ENCODE measurements around the gene ECI2.
"Not testable (repeated sequence)": the region's sequence is repeated elsewhere in the genome, so short reads cannot be mapped to it uniquely, and the experiment has no call there.

ECI2 gene

DNA sequence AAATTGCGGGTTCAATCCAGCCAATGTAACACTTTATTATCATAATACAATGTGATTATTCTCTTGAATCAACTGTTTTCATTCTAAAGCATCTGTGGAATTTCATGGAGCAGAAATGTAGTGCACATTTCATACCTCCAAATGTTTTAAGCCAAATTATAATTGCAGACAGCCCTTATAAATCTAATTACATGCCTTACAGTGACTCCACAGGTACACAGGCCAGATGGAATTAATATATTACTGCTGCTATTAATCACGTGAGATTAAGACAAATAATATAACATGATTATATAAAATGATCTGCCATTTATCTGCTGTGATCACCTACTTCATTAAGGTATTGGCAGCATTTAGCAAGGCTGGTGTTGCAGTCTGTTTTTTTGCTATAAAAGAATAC is 9.7 kb upstream of the ECI2 start:
- FAIRE-seq (no peak), DNase-seq (ENCODE audit: extremely low spot score, insufficient read length, low read depth) (no peak)

DNA sequence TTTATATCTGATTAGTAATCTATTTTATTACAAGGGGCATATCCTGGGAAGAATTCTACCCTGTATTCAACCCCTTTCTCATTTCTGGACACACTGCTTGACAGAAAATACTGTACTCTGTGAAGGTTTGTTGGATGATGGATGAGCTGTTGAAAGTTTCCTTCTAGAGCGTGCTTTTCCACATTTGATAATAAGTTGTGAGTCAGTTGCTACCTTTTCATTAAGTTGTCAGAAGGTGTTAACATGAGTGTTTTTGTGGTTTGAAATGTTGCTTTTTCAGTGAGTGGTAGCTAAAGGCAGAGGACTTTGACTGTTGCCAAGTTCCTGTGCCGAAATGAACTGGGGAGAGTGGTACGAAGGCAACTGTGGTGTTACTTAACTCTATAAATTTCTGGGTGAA is 3.9 kb upstream of the ECI2 start:
- DNase-seq (ENCODE audit: extremely low spot score, insufficient read length, low read depth) = no peak
- no peak for FAIRE-seq

DNA sequence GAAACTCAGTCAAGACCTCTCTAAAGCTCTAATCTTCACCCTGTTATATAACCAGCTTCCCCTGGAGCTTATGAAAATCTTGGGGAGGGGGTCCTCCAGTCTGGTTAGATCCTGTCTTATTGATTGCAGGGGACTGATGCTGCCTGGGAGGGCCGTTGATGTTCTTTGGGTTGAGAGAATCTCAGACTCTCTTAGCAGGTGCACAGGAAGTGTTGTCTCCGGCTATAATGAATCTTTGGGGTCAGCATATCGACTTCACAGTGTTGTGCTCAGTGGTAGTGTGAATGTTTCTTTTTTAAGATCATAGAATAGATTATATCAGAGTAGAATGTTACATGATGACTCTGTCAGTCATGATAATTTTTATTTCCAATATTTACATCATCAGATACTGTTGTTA is 2.8 kb upstream of the ECI2 start:
- FAIRE-seq = no peak
- DNase-seq (ENCODE audit: extremely low spot score, insufficient read length, low read depth) = no peak

DNA sequence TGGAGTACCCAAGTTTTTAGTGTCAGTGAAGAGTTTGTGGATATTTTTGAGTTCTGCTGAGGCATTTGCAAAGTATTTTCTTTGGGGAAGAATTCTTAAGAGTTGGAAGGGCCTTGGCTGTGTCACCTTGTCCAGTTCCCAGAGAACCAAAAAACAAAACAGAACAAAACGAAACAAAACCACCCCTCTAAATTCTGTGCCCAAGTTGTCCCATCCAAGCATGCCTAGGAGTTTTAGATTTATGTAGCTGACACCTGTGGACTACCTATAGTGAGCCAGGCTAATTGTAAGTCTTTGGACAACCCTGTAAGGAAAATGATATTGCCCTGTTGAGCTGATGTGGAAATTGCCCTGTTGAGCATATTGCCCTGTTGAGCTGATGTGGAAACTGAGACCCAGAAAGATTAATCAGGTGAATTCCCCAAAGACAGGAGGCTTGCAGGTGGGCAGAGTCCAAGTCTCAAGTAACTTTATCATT is 1.0 kb upstream of the ECI2 start:
- DNase-seq (ENCODE audit: extremely low spot score, insufficient read length, low read depth) (no peak), FAIRE-seq (no peak)

DNA sequence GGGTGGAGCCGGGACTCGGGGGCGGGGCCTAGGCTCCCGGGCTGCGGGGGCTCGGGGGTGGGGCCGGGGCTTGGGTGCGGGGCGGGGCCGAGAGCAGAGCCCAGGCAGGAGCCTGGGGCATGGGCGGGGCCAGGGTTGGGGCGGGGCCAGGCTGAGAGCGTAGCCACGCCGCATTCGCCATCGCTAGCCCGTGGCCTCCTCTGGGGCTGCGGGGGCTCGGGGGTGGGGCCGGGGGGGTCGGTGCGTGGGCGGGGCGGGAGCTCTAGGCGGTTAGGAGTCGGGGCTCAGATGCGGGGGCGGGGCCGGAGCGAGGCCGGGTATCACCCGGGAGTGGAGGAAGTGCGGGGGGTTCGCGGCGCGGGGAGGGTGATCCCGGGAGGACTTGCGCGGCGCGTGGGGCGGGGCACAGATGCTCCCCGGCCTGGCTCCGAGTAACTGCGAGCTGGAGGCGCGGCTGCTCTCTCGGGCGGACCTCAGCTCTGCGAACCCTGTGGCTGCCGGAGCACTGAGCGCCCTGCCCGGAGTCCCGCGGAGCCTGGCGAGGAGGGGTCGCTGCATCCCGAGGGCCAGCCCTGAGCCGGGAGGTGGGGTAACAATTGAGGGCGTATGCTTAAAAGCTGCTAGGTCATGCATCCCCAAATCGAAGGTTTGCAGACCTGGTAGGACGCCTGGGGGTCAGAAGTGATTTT is 434 bp upstream of the ECI2 start:
- DNase-seq (ENCODE audit: extremely low spot score, insufficient read length, low read depth) (peak; percentile 94), FAIRE-seq (peak; percentile 15)

DNA sequence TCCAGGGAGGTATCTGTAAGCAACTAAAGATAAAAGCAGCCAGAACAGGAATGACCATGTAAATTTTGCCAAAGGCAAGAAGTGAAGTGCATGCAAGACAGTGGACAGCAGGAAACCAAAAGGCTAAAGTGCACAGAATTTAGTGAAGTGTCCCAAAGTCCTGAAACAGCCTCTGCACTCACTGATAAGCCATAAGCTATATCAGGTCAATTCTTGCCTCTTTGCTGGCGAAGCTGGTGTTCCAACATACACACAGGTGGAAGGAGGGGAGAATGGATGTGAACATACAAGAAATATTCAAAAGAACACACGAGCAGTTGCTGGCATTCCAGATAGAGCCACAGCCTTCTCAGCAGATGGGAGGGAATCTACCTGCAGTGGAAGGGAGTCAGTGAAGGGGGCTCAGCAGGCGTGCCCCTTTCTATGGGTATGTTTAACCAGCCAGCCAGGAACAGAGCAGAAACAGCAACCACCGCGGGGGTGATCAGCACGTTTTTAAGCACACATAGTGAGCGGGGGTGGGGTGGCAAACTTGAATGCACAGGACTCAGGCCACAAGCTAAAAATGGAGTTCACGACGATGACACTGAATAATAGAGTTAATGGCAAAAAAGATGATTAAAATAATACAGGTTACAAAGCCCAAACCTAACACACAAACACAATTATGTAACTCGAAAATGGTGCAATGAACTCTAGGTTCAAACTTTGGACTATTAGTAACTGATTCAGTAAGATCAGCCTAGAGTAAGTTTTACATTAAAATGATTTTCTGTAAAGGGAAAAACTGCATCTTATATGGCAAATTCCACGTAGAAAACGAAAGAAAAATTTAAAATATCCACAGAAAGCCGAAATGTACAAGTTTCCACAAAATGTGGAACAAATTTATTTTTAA is 1.2 kb downstream of the ECI2 start:
- FAIRE-seq (no peak), DNase-seq (ENCODE audit: extremely low spot score, insufficient read length, low read depth) (no peak)

DNA sequence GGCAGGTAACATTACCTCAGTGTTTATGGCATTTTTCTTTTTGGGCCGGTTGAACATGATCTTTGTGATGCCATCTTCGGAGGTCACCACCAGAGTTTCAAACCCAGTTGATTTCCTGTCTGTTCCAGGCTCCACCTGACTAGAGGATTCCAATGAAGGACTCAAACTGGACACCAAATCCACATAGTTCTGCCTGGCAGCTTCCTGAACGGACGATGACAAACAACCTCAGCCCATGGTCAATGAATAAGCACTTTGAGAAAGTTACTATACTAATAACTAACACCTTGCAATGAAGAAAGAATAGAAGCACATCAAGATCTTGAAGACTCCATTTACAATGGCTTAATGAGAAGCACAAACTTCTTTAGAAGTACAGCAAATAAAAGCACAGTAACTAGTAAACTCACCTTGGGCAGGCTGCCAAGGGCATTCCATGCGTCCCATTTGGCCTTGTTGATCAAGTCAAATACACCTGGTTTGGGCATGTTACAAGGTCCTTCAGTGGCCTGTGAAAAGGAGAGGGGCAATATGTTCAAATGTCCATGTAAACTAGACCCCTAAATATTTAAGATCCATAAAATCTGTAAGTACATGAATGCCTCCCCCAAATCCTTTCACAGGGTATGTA is 4.9 kb downstream of the ECI2 start:
- DNase-seq (ENCODE audit: extremely low spot score, insufficient read length, low read depth) = no peak
- FAIRE-seq = no peak

DNA sequence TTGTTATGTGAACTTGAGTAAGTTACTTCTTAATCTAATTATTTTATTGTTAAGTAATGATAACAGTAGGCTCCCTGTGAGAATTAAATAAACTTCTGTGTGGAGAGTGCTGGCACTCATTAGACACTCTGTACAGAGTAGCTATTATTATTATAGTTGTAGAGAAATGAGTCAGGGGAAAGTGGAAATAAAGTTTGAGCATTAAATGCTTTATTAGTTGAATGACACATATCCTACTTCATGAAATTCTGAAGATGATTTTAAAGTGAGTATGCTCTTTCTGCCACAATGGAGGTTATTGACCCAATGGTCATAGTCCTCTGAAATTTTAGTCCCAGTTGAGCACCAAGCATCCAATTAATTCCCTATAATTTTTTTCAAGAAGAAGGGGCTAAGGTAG is 5.9 kb downstream of the ECI2 start:
- DNase-seq (ENCODE audit: extremely low spot score, insufficient read length, low read depth) (no peak), FAIRE-seq (no peak)

DNA sequence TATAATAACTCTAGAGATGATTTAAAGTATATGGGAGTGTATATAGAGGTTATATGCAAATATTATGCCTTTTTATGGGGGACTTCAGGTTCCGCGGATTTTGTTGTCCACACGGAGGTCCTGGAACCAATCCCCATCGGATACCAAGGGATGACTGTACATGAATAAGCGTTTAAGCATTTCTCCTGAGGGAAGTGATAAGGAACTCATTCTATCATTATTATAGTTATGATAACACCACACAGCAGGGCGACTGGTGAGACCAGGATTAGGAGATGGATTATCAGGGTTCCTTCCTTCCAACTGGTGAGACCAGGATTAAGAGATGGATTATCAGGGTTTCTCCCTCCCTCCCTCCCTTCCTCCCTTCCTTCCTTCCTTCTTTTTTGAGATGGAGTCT is 6.6 kb downstream of the ECI2 start:
- no peak for FAIRE-seq
- no peak for DNase-seq (ENCODE audit: extremely low spot score, insufficient read length, low read depth)

DNA sequence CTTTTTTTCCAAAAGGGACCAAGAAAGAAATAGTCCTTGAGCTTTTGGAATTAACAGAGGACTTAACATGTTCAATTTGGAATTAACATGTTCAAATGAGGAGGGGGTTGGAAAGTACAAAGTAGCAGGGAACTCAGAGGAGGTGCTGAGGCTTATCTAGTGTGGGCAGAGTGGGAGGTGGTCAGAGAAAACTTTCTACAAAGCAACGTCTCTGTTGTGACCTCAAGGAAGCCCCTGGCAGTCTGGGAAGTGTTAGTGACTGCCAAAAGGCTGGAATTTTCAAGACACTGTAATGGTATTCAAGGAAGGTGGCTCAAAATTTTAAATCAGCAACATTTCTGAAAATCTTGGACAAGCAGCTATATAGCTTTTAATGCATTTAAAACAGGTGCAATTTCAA is 7.3 kb downstream of the ECI2 start:
- no peak for FAIRE-seq

DNA sequence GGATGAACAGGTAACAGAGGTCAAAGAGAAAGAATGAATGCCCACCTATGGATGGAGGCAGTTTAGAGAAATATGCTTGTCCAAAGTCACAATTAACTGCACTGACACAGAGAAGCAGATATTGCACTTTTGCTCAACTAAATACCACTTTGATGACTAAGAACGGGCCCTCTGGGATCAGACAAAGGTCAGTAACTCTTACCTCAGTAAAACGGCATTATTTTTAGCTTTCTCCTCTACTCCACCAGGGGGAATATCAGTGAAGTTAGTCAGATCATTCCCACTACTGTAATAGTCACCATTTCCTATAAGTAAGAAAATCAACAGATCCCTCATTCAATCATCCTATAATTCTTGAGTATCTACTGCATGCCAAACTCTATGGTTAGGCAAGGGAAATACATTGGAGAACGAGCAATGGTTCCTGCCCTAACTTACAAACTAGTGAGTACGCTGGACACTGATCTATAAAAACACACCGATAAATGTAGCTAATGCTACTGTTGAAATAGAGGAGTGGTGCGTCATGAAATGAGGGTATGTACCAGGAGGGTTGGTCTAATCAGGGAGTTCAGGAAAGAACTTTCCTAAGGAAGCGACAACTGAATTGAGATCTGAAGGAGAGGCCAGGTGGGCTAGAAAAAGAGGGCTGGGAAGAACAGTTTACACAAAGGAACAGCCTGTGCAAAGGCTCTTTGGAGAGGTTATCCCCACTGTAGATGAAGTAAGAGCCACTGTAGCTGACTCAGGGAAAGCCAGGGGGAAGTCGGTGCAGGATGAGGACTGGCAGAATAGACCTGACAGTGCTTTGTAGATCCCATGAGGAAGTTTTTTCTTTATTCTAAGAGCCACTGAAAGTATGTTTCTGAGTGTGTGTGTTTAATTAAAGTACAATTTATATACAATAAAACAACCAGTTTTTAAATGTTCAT is 9.2 kb downstream of the ECI2 start:
- FAIRE-seq (no peak), DNase-seq (ENCODE audit: extremely low spot score, insufficient read length, low read depth) (no peak)

More for the DNA sequence above, 7.3 kb downstream of the ECI2 start:
- DNase-seq (ENCODE audit: extremely low spot score, insufficient read length, low read depth) = no peak

DNA sequence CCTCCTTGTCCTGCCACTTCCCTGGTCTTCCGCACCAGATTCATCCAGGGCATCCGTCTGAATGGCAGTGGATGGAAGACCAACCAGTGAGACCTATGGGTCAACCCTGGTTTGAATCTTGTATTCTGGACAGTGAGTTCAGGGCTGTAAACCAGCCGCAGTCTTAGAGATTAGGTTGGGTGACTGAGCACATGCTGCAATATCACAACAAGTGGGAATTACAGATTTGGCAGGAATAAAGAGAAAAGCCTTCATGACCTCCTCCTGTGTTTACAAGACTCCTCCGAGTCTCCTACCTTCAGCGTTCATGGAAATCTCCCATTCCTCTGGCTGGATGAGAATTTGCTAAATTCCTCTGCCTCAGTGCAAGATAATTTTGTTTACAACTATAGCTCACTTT is 9.9 kb downstream of the ECI2 start:
- FAIRE-seq = no peak
- DNase-seq (ENCODE audit: extremely low spot score, insufficient read length, low read depth) = no peak

DNA sequence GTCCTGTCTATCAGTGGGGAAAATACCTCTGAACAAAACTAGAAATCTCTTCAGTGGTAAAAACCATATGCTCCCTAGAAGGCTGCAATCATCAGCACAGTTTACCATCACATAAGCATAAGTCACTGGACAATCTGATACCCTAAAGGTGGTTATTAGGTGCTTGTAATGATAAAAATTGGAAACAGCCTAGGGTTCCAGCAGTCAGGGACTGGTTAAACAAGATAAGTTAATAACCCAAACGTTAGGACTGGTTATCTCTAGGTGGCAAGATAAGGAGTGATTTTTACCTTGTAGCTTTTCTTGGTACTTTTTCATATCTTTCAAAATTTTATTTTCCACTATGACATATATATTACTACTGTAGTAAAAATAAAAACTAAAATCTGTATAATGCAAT is 11.0 kb downstream of the ECI2 start:
- no peak for FAIRE-seq
- DNase-seq (ENCODE audit: extremely low spot score, insufficient read length, low read depth) = no peak

DNA sequence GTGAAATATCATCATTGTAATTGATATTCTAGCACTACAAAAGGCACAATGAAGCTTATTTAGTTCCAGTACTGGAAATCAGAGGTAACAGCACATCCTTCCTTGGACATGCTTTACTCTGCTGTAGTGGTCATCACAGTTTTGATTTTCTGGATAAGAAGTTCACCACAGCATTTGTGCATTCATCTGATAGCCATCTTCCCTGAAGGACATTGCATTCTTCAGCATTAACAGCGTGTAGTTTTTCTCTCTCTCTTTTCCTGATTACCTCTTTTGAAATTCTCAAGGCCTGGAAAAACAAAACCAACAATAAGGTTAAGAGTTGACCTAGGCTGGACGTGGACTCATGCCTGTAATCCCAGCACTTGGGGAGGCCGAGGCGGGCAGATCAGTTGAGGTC is 19.6 kb downstream of the ECI2 start:
- no peak for FAIRE-seq
- DNase-seq (ENCODE audit: extremely low spot score, insufficient read length, low read depth) = no peak

DNA sequence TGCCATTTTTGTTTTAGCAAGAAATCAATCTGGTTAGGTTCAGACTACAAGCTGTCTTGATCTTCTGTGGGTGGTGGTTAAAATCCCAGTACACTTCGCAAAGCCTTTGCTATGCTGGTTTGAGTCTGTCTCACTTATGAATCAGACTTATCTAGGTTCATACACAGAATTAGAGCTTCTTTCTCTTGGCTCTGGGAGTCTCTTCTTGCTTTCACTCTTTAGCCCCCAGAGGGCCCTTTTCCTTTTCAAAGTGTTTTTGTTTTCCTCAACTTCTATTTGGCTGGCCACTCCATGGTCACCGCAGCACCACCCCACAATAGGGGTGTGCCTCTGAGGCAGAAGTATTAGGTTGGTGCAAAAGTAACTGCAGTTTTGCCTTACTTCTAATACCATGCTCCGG is 21.3 kb downstream of the ECI2 start:
- no peak for FAIRE-seq
- DNase-seq (ENCODE audit: extremely low spot score, insufficient read length, low read depth) = no peak

DNA sequence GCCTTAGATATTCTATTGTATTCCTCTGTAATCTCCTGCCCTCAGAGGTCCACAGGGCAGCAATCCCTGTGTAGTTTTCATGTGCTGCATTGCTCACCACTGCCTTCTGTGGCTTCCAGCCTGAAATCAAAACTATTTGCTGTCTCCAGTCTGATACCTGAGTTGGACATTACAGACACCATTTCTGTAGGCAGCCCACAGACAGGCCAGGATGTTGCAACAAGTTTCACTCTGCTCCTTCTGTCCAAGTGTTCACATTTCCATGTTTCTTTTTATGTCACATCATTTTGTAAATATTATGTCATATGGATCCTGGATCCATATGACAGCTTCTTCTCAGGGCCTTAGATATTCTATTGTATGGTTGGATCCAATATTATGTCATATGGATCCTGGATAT is 21.7 kb downstream of the ECI2 start:
- FAIRE-seq (no peak), DNase-seq (ENCODE audit: extremely low spot score, insufficient read length, low read depth) (no peak)

DNA sequence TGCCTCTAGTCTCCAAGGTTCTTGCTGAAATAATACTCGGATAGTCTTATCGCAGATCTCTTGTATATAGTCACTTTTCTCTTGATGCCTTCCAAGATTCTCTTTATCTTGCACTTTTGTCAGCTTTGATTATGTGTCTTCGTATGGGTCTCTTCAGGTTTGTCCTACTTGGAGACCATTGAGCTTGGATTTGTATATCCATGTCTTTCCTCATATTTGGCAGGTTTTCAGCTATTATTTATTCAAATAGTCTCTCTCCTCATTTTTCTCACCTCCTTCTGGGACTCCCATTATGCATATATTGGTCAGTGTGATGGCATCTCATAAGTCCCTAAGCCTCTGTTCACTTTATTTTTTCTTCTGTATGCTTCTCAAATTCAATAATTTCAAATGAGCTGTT is 23.0 kb downstream of the ECI2 start:
- FAIRE-seq (no peak), DNase-seq (ENCODE audit: extremely low spot score, insufficient read length, low read depth) (no peak)

DNA sequence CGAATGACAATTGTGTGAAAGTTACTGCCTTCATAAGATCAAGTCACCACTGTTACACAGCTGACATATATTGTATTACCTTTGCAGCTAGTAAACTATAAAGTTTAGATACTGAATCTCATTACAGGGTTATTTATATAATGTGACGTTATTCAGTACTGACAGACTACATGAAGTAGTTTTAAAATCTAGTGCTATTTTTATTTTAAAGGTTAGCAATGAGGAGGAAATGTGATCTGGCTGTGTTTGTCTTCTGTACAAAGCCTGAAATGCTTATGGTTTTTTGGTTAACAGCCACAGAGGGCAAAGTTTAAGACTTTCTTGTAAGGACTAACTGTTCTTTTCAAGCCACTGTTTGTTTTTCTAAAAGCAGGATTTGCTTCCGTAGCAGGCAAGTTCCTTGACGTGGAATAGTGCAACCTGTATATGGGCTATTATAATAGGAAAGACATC is 26.0 kb downstream of the ECI2 start:
- peak; percentile 46 for FAIRE-seq
- not testable (repeated sequence) for DNase-seq (ENCODE audit: extremely low spot score, insufficient read length, low read depth)

DNA sequence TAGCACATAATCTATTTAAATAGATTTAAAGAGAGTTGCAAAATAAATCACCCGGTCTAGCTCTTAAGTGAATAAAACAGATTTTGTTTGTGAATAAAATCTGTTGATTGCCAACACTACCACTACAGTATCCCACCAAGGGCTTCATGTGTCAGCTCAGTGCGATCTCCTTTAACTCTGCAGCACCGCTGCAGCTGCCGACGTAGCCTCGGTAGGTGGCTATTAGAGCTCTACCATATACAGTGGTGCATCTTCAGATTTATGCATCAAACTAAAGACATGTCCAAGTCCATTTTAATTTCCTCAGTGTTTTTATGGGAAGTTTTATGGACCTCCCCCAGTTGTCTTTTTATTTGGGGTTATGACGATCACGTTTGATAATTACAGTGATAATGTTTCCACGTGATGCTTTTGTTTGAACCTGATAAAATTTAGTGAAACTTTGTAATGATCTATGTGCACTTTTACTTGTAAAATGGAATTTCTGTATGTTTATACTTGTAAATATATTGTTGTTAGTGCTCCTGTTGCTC is 26.7 kb downstream of the ECI2 start:
- FAIRE-seq (no peak), DNase-seq (ENCODE audit: extremely low spot score, insufficient read length, low read depth) (no peak)

DNA sequence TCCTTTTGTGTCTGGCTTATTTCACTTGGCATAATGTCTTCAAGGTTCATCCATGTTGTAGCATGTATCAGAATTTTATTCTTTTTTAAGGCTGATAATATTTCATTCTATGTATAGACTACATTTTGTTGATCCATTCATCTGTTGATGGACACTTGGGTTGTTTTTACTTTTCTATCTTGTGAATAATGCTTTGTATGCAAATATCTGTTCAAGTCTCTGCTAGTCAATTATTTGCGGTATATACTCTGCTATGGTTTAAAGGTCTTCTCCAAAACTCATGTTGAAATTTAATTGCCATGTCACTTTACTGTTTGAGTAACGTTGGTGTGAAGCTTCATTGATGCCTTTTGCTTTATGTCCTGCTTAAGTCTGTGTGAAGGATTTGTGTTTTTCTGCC is 27.5 kb downstream of the ECI2 start:
- FAIRE-seq (no peak), DNase-seq (ENCODE audit: extremely low spot score, insufficient read length, low read depth) (no peak)
